CD4-positive, CD25-positive, alpha-beta regulatory T cell (primary cell): ENCODE results near the gene SLC26A8. TPM values are rescaled to one million over a fixed set of nuclear protein-coding genes. Genes with fewer than 3 reads are reported as not detected.
A peak's percentile ranks its signal among the peaks of the same experiment; 100 is the strongest.

Source experiments
- ATAC-seq, 2 donors: fragments of 150-1000 bp; cut with Tn5 transposase; one replicate each; pipeline ENCODE4 v1.10.0; 2021; ENCODE audit warnings: low read depth in 2 of 2, moderate number of reproducible peaks in 2 of 2, moderate library complexity in 1 of 2
- DNase-seq, 3 donors: peaks; one replicate each; pipeline versions ENCODE4 v3.0.0 to v3.0.0-alpha.2; 2012 to 2022; ENCODE audit warnings: mixed read lengths in 1 of 3
- H3K27ac ChIP-seq: one replicate; pipeline ENCODE4 v1.7.0; 2013; ENCODE audit warnings: mild to moderate bottlenecking, low read length; ENCODE audit not compliant: insufficient read depth, poor library complexity, severe bottlenecking
- H3K27me3 ChIP-seq: one replicate; pipeline ENCODE4 v1.7.0; 2013; ENCODE audit warnings: low read length; ENCODE audit not compliant: control insufficient read depth, insufficient read depth
- H3K36me3 ChIP-seq: one replicate; pipeline ENCODE4 v1.7.0; 2013; ENCODE audit warnings: mild to moderate bottlenecking, low read length, moderate library complexity; ENCODE audit not compliant: control insufficient read depth, insufficient read depth
- H3K4me1 ChIP-seq: 2 replicates; pipeline ENCODE4 v1.7.0; 2013; ENCODE audit warnings: mild to moderate bottlenecking, low read length; ENCODE audit not compliant: insufficient read depth, control insufficient read depth, poor library complexity, severe bottlenecking
- H3K4me3 ChIP-seq: one replicate; pipeline ENCODE4 v1.7.0; 2013; ENCODE audit warnings: low read depth, mild to moderate bottlenecking, low read length, moderate library complexity
- H3K9me3 ChIP-seq, 2 experiments: 1 replicate in 1 of 2; 2 replicates in 1 of 2; pipeline ENCODE4 v1.7.0; 2013; ENCODE audit warnings: low read length in 2 of 2, mild to moderate bottlenecking in 1 of 2, moderate library complexity in 1 of 2; ENCODE audit not compliant: control insufficient read depth in 2 of 2
- H3K27ac Mint-ChIP-seq, 3 donors: one replicate each; pipeline ENCODE4 v1.8.0; 2020 to 2022; ENCODE audit warnings: mild to moderate bottlenecking in 3 of 3, mixed read lengths in 3 of 3, moderate library complexity in 2 of 3
- H3K27me3 Mint-ChIP-seq: one replicate; pipeline ENCODE4 v1.8.0; 2022; ENCODE audit warnings: mild to moderate bottlenecking, mixed read lengths
- H3K36me3 Mint-ChIP-seq: one replicate; pipeline ENCODE4 v1.8.0; 2020; ENCODE audit warnings: mixed read lengths
- H3K4me1 Mint-ChIP-seq, 4 donors: one replicate each; pipeline ENCODE4 v1.8.0; 2020 to 2022; ENCODE audit warnings: mixed read lengths in 4 of 4, mild to moderate bottlenecking in 1 of 4
- H3K4me3 Mint-ChIP-seq, 4 donors: one replicate each; pipeline ENCODE4 v1.8.0; 2020 to 2022; ENCODE audit warnings: mild to moderate bottlenecking in 4 of 4, mixed read lengths in 4 of 4, moderate library complexity in 3 of 4
- H3K9me3 Mint-ChIP-seq, 7 donors: one replicate each; pipeline ENCODE4 v1.8.0; 2020 to 2022; ENCODE audit warnings: mixed read lengths in 7 of 7, mild to moderate bottlenecking in 3 of 7, moderate library complexity in 2 of 7
- polyA plus RNA-seq, 4 donors: library from polyadenylated mRNA; unstranded; fragments of 300-500 nt; fragmentation: Illumina TruSeq; gene quantifications; one replicate each; pipeline ENCODE4 v1.2.3, GENCODE V29; 2021
- total RNA-seq: library from RNA; stranded (reverse); gene quantifications from one replicate; pipeline ENCODE4 v1.2.3, GENCODE V29; 2022

The SLC26A8 gene
- total and polyA plus RNA-seq, 5 donors from 2014 or later, result not detected

DNA sequence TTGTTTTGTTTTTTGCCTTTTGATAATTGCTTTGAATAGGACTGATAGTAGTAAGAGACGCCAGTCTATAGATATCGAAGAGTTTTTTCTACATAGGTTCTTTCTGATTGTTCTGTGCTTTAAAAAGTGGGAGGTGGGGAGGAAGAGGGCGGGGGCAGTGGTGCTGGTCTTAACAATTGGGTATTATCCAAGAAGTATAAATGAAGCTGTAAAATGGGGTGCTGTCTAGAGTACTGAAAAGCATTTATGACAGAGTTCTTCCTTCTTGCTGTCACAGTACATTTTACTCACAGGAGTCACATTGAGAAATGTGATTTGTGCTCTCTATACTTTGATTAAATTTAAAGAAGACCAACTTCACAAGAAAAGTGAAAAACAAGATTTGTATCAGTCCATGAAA, 44.1 kb upstream of the SLC26A8 start:
- DNase-seq (no peak), ATAC-seq (no peak)
- Mint-ChIP-seq H3K27me3 (no peaks in the 10 kb centered on the region), H3K27ac (peak overlapping the region; percentile 18 to 45 (median 21)), H3K4me1 (peaks cover 56 to 74% (median 69%) of the 10 kb centered on the region in 4 donors), H3K4me3 (peak overlapping the region in 1 of 4 donors; percentile 15), H3K9me3 (peaks cover 0 to 2% (median 0%) of the 10 kb centered on the region in 7 donors), H3K36me3 (peaks cover 11% of the 10 kb centered on the region)
- Histone ChIP-seq H3K36me3 (peaks cover 5% of the 10 kb centered on the region), H3K9me3 (no peaks in the 10 kb centered on the region), H3K27ac (no peak overlapping the region), H3K4me3 (no peak overlapping the region), H3K4me1 (peaks cover 10% of the 10 kb centered on the region), H3K27me3 (no peaks in the 10 kb centered on the region)

DNA sequence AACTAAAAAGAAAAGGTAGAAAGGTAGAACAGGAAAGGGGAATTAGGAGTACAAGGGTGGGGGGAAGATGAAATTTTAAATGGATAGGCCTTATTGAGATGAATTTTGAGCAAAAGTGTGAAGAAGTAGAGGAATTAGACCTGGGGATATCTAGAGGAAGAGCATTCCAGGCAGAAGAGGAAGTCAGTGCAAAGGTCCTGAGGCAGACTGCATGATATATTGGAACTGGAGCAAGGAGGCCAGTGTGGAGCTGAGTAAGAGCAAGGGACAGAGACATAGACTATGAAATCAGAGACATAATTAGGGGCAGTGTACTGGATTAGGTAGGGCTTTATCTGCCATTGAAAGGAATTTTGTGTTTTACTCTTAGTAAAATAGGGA, 43.6 kb upstream of the SLC26A8 start:
- Histone ChIP-seq H3K27me3 (no peaks in the 10 kb centered on the region), H3K4me1 (peaks cover 10% of the 10 kb centered on the region), H3K9me3 (no peaks in the 10 kb centered on the region), H3K36me3 (no peaks in the 10 kb centered on the region), H3K4me3 (no peak overlapping the region), H3K27ac (no peak overlapping the region)
- H3K27ac Mint-ChIP-seq, result peak overlapping the region; percentile 18 to 83 (median 43)
- peaks cover 11% of the 10 kb centered on the region for H3K36me3 Mint-ChIP-seq
- H3K27me3 Mint-ChIP-seq, result no peaks in the 10 kb centered on the region
- peaks cover 54 to 78% (median 70%) of the 10 kb centered on the region in 4 donors for H3K4me1 Mint-ChIP-seq
- DNase-seq (no peak), ATAC-seq (no peak)
- peaks cover 0 to 2% (median 0%) of the 10 kb centered on the region in 7 donors for H3K9me3 Mint-ChIP-seq
- H3K4me3 Mint-ChIP-seq, result no peak overlapping the region

DNA sequence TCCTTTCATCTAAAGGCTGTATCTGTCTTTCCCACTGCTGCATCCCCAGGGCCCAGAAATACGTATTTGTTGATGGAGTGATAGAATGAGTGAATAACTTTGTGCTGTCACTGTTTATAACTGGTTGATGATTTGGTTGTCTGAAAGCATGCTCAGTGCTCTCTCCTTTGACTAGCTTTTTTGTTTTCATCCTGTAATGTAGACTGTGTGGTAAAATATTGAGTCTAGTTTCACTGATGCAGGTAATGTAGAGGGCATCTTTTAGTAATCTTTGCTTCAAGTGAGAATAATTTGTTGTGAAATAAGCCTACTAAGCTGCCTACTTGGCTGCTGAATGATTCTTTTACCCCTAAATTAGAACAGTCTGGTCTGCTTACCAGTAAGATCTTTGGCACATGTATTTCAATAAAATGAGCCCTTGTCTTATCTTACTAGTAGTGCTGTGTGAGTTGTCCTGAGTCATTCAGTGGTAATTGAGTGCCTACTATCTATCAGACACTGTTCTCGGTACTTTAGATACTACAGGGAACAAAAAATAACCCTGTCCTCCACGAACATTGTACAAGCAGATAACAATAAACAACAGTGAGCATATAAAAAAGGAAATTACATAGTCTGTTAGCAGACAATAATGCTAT, 43.1 kb upstream of the SLC26A8 start:
- Histone ChIP-seq H3K36me3 (peaks cover 3% of the 10 kb centered on the region), H3K9me3 (no peaks in the 10 kb centered on the region), H3K27me3 (no peaks in the 10 kb centered on the region), H3K27ac (no peak overlapping the region), H3K4me1 (peaks cover 10% of the 10 kb centered on the region), H3K4me3 (no peak overlapping the region)
- Mint-ChIP-seq H3K27me3 (no peaks in the 10 kb centered on the region), H3K9me3 (peaks cover 0 to 2% (median 0%) of the 10 kb centered on the region in 7 donors), H3K36me3 (peaks cover 11% of the 10 kb centered on the region), H3K27ac (peak overlapping the region; percentile 18 to 83 (median 43)), H3K4me1 (peaks cover 51 to 76% (median 71%) of the 10 kb centered on the region in 4 donors), H3K4me3 (no peak overlapping the region)
- ATAC-seq (no peak), DNase-seq (no peak)

GRCh38 chr6:36066817-36067216, 42.4 kb upstream of the SLC26A8 start:
- DNase-seq, result no peak
- ATAC-seq, result no peak
- no peak overlapping the region for H3K4me3 Mint-ChIP-seq
- H3K9me3 Mint-ChIP-seq, result peaks cover 0 to 2% (median 0%) of the 10 kb centered on the region in 7 donors
- Histone ChIP-seq H3K27ac (no peak overlapping the region), H3K36me3 (peaks cover 3% of the 10 kb centered on the region), H3K27me3 (no peaks in the 10 kb centered on the region), H3K4me3 (no peak overlapping the region), H3K4me1 (peaks cover 10% of the 10 kb centered on the region), H3K9me3 (no peaks in the 10 kb centered on the region)
- H3K36me3 Mint-ChIP-seq, result peaks cover 8% of the 10 kb centered on the region
- peaks cover 51 to 70% (median 67%) of the 10 kb centered on the region in 4 donors for H3K4me1 Mint-ChIP-seq
- H3K27me3 Mint-ChIP-seq, result no peaks in the 10 kb centered on the region
- H3K27ac Mint-ChIP-seq, result peak overlapping the region in 2 of 3 donors; percentile 3 to 62

DNA sequence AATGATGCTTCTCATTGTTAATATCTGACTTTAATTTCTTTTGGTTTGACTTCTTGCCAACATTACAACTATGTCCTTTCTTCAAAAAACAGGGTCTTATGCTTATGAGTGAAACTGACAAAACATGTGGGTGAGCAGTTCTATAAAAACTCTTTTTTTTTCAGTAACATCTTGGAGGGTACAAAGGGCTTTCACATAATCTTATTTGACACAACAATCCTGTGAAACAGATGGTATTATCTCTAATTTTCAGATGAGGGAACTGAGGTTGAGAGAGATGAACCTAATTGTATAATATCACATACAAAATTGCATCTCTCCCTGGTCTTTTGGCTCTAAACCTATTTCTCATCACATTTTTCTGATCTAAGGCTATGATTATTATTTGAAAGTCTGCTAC, 41.5 kb upstream of the SLC26A8 start:
- Mint-ChIP-seq H3K27ac (peak overlapping the region in 2 of 3 donors; percentile 3 to 62), H3K27me3 (no peaks in the 10 kb centered on the region), H3K4me3 (no peak overlapping the region), H3K9me3 (peaks cover 0 to 2% (median 0%) of the 10 kb centered on the region in 7 donors), H3K4me1 (peaks cover 51 to 71% (median 66%) of the 10 kb centered on the region in 4 donors), H3K36me3 (peaks cover 13% of the 10 kb centered on the region)
- no peaks in the 10 kb centered on the region for H3K27me3 ChIP-seq
- H3K4me3 ChIP-seq, result no peak overlapping the region
- DNase-seq (no peak), ATAC-seq (no peak)
- H3K27ac ChIP-seq, result no peak overlapping the region
- peaks cover 10% of the 10 kb centered on the region for H3K4me1 ChIP-seq
- peaks cover 7% of the 10 kb centered on the region for H3K36me3 ChIP-seq
- H3K9me3 ChIP-seq, result no peaks in the 10 kb centered on the region

DNA sequence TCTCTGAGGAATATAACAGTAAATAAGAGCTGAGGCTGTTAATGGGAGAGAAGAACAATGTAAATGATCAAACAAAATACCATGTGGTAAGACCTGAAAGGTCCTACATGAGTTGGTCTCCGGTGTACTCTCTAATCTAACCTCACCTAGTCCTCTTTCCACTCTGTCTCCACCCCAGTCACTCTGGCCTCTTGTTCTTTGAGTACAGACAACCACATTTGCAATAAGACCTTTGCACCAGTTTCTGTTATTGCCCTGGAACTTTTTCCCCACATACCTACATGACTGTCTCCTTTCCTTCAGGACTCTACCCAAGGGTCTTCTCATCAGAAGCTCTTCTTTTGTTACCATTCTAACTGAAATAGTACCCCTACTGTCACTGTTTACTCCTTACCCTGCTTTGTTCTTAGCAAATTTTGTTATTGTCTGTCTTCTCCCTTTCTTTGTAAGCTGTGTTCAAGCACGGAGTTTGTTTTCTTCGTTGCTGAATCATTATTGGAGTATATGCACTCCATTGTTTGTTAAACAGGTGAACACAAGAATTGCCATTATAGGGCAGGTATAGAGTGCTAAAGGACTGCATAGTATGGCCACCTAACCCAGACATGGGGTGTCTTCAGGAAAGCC, 40.4 kb upstream of the SLC26A8 start:
- Histone ChIP-seq H3K4me1 (peaks cover 10% of the 10 kb centered on the region), H3K36me3 (peaks cover 16% of the 10 kb centered on the region), H3K9me3 (no peaks in the 10 kb centered on the region), H3K27me3 (no peaks in the 10 kb centered on the region), H3K4me3 (no peak overlapping the region), H3K27ac (no peak overlapping the region)
- Mint-ChIP-seq H3K4me1 (peaks cover 50 to 72% (median 60%) of the 10 kb centered on the region in 4 donors), H3K27me3 (no peaks in the 10 kb centered on the region), H3K36me3 (peaks cover 23% of the 10 kb centered on the region), H3K4me3 (peak overlapping the region in 1 of 4 donors; percentile 28), H3K9me3 (peaks cover 0 to 2% (median 0%) of the 10 kb centered on the region in 7 donors), H3K27ac (peak overlapping the region; percentile 26 to 62 (median 32))
- no peak for DNase-seq
- no peak for ATAC-seq

DNA sequence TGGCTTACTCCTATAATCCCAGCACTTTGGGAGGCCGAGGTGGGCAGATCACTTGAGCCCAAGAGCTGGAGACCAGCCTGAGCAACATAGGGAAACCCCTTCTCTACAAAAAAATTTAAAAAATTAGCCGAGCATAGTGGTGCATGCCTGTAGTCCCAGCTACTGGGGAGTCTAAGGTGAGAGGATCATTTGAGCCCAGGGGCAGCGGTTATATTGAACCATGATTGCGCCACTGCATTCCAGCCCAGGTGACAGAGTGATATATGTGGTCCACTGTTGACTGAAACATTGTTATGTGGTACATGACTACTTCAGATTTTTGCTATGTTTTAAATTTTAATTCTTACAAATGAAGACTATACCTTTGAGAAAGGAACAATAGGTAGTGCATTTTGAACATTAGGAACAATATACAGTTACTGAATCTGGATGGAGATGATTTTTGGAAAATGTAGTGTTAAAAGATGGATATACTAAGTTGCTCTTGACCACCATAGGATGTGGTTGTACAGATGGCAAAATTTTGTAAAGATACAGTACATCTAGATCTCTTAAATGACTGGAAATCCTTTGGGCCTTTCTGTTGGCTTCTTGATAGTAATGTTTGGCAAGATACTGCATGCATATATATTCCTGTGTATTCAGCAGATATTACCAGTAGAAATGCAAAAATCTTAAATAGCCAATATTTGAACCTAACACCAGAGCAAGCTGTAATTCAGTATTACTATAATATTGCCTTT, 39.0 kb upstream of the SLC26A8 start:
- no peaks in the 10 kb centered on the region for H3K27me3 Mint-ChIP-seq
- ATAC-seq, result no peak
- peak overlapping the region in 1 of 3 donors; percentile 13 for H3K27ac Mint-ChIP-seq
- H3K4me1 Mint-ChIP-seq, result peaks cover 40 to 70% (median 51%) of the 10 kb centered on the region in 4 donors
- Histone ChIP-seq H3K9me3 (no peaks in the 10 kb centered on the region), H3K4me3 (no peak overlapping the region), H3K27ac (no peak overlapping the region), H3K27me3 (no peaks in the 10 kb centered on the region), H3K4me1 (peaks cover 7% of the 10 kb centered on the region), H3K36me3 (peaks cover 25% of the 10 kb centered on the region)
- DNase-seq, result no peak
- H3K36me3 Mint-ChIP-seq, result peaks cover 31% of the 10 kb centered on the region
- peak overlapping the region in 1 of 4 donors; percentile 8 for H3K4me3 Mint-ChIP-seq
- peaks cover 0 to 2% (median 0%) of the 10 kb centered on the region in 7 donors for H3K9me3 Mint-ChIP-seq
